HG02623 (cell line): ENCODE measurements around the gene DUSP15.

Experiments
- ATAC-seq: cut with Tn5 transposase; IDR thresholded peaks from one replicate; pipeline ENCODE4 v1.9.1; 2021; ENCODE audit warnings: moderate library complexity; ENCODE audit not compliant: unreplicated experiment

Gene DUSP15

GRCh38 chr20:31894980-31895675, 24.8 kb upstream of the DUSP15 start:
- ATAC-seq = peak; percentile 95

- ATAC-seq = no peak
These were observed 20.3 kb upstream of the DUSP15 start for GRCh38 chr20:31890646-31891045.

- ATAC-seq = no peak
These were observed 13.5 kb upstream of the DUSP15 start for GRCh38 chr20:31883829-31884228.

- no peak for ATAC-seq
These were observed 11.6 kb upstream of the DUSP15 start for GRCh38 chr20:31881945-31882344.

GRCh38 chr20:31879143-31879987, 9.0 kb upstream of the DUSP15 start:
- ATAC-seq = peak; percentile 88

GRCh38 chr20:31877684-31878083, 7.4 kb upstream of the DUSP15 start:
- no peak for ATAC-seq

- ATAC-seq = no peak
These were observed 5.3 kb upstream of the DUSP15 start for GRCh38 chr20:31875671-31876070.

GRCh38 chr20:31872406-31872805, 2.1 kb upstream of the DUSP15 start:
- ATAC-seq = no peak

- ATAC-seq = no peak
These were observed 1.3 kb upstream of the DUSP15 start for GRCh38 chr20:31871618-31871954.

GRCh38 chr20:31870726-31871617, 645 bp upstream of the DUSP15 start:
- no peak for ATAC-seq

- ATAC-seq = no peak
These were observed 720 bp downstream of the DUSP15 start for GRCh38 chr20:31869673-31869941.

- no peak for ATAC-seq
These were observed 1.3 kb downstream of the DUSP15 start for GRCh38 chr20:31868853-31869672.

- no peak for ATAC-seq
These were observed 4.1 kb downstream of the DUSP15 start for GRCh38 chr20:31866221-31866620.

- ATAC-seq = no peak
These were observed 5.6 kb downstream of the DUSP15 start for GRCh38 chr20:31864521-31865400.

- ATAC-seq = no peak
These were observed 6.8 kb downstream of the DUSP15 start for GRCh38 chr20:31863296-31864085.

GRCh38 chr20:31862506-31862905, 7.8 kb downstream of the DUSP15 start:
- no peak for ATAC-seq

GRCh38 chr20:31862157-31862470, 8.2 kb downstream of the DUSP15 start:
- no peak for ATAC-seq

- no peak for ATAC-seq
These were observed 8.8 kb downstream of the DUSP15 start for GRCh38 chr20:31861385-31862156.

- no peak for ATAC-seq
These were observed 9.3 kb downstream of the DUSP15 start for GRCh38 chr20:31861135-31861384.
